Lower leg skin (tissue), 4 donors: ENCODE measurements around the gene TENT4B. TPM values are rescaled to one million over a fixed set of nuclear protein-coding genes. Genes with fewer than 3 reads are reported as not detected.

ENCODE experiments used
- DNase-seq, 2 donors: peaks; one replicate each; pipeline ENCODE4 v3.0.0-alpha.2; 2019; ENCODE audit warnings: low spot score in 2 of 2
- H3K4me3 ChIP-seq: fragments of 200-600 bp; sonication (generic); 2 replicates; pipeline ENCODE4 v1.5.1; 2017; ENCODE audit warnings: mild to moderate bottlenecking, low read depth; ENCODE audit not compliant: poor library complexity, severe bottlenecking
- POLR2A ChIP-seq, 2 donors: fragments of 450-650 bp; IDR thresholded peaks; one replicate each; pipeline ENCODE4 v1.6.1; 2016 to 2017; ENCODE audit warnings: antibody characterized with exemption in 2 of 2, mild to moderate bottlenecking in 1 of 2, moderate library complexity in 1 of 2
- WGBS, 2 donors: methylation state at CpG; one replicate each; pipeline ENCODE4 v1.1.5; 2018; 5-methylcytosine and 5-hydroxymethylcytosine counted together
- intact Hi-C: fragments of 100-400 bp; cut with DNase I; formaldehyde crosslinking; loops from one replicate; pipeline ENCODE4 v1.15.0; 2023; ENCODE audit warnings: low total_unique reads
- total RNA-seq, 4 donors: library from RNA; depleted of rRNA; stranded (reverse); fragments of >200 nt; gene quantifications; one replicate each; pipeline ENCODE4 v1.1.0, GENCODE V29; 2016
- TF ChIP-seq, protein P1 (sequence below), 3 donors: fragments of 450-650 bp; IDR thresholded peaks; one replicate each; pipeline ENCODE4 v1.5.1; 2016; ENCODE audit warnings: antibody characterized with exemption in 3 of 3, mild to moderate bottlenecking in 3 of 3, moderate library complexity in 2 of 3

TENT4B gene
- total RNA-seq, 4 donors from 2014 or later, result 9.1 to 14.7 (median 12.6) TPM

- WGBS, 2 donors, result 92 to 95% methylated on average over 5 of the region's 5 CpGs
- intact Hi-C loops, result no loop called here
- H3K4me3 ChIP-seq, result no peak overlapping the region
- TF ChIP-seq, protein P1, sequence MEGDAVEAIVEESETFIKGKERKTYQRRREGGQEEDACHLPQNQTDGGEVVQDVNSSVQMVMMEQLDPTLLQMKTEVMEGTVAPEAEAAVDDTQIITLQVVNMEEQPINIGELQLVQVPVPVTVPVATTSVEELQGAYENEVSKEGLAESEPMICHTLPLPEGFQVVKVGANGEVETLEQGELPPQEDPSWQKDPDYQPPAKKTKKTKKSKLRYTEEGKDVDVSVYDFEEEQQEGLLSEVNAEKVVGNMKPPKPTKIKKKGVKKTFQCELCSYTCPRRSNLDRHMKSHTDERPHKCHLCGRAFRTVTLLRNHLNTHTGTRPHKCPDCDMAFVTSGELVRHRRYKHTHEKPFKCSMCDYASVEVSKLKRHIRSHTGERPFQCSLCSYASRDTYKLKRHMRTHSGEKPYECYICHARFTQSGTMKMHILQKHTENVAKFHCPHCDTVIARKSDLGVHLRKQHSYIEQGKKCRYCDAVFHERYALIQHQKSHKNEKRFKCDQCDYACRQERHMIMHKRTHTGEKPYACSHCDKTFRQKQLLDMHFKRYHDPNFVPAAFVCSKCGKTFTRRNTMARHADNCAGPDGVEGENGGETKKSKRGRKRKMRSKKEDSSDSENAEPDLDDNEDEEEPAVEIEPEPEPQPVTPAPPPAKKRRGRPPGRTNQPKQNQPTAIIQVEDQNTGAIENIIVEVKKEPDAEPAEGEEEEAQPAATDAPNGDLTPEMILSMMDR (IDR thresholded peaks at IDR 0.05), result no peak
- TF ChIP-seq POLR2A (IDR thresholded peaks at IDR 0.05), result no peak
- no peak for DNase-seq
Observed at GRCh38 chr16:50151322-50151721, 1.8 kb upstream of the TENT4B start.

DNA sequence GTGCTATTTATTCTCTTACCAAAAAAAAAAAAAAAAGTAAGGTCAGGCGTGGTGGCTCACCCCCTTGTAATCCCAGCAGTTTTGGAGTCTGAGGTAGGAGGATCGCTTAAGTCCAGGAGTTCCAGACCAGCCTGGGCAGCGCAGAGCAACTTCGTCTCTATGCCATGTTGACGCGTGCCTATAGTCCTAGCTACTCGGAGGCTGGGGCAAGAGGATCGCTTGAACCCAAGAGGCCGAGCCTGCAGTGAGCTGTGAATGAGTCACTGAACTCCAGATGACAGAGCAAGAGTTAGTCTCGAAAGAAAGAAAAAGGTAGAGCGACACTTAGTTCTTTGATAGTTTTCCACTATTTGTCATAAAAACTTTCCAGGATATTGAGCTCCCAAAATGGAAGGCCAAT lies 1.4 kb upstream of the TENT4B start:
- DNase-seq, result no peak
- intact Hi-C loops, result no loop called here
- no peak for TF ChIP-seq POLR2A (IDR thresholded peaks at IDR 0.05)
- H3K4me3 ChIP-seq, result no peak overlapping the region
- 88 to 91% methylated on average over 11 of the region's 11 CpGs for WGBS, 2 donors

- peak; percentile 32 to 87 for DNase-seq
- 0 to 2% methylated on average over 24 of the region's 24 CpGs for WGBS, 2 donors
- intact Hi-C loops, result no loop called here
- H3K4me3 ChIP-seq, result peak overlapping the region; percentile 79
- no peak for TF ChIP-seq POLR2A (IDR thresholded peaks at IDR 0.05)
- TF ChIP-seq, protein P1 (IDR thresholded peaks at IDR 0.05), result no peak
Observed at GRCh38 chr16:50152351-50152806, 727 bp upstream of the TENT4B start.

GRCh38 chr16:50153596-50154419 lies 702 bp downstream of the TENT4B start:
- DNase-seq, result peak in 1 of 2 donors; percentile 19
- H3K4me3 ChIP-seq, result peak overlapping the region; percentile 65
- WGBS, 2 donors, result 2 to 3% methylated on average over 56 to 59 of the region's 89 CpGs
- intact Hi-C loops, result no loop called here
- TF ChIP-seq, protein P1 (IDR thresholded peaks at IDR 0.05), result no peak
- no peak for TF ChIP-seq POLR2A (IDR thresholded peaks at IDR 0.05)

DNA sequence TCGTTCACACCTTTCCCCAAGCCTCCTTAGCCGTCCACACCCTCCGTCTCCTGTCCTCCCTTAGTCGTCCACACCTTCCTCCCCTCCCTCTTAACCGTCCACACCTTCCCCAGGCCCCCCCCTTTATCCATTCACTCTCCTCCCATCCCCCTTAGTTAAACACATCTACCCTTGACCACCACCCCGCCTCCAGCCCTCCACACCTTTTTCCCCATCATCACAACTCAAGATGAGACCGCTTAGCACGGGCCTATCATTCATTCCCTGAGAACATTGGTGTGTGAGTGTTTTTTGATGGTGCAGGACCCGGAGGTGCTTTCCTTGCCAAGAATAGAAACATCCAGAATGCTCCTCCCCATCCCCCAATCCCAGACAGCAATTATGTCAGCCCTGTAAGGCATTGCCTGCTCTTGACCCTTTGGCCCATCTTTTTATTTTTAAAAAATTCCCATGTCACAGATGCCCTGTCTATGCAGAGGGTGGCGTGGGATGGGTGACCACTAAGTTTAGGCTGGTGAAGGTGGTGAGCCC lies 1.4 kb downstream of the TENT4B start:
- TF ChIP-seq, protein P1 (IDR thresholded peaks at IDR 0.05), result no peak
- TF ChIP-seq POLR2A (IDR thresholded peaks at IDR 0.05), result no peak
- 18 to 23% methylated on average over 10 of the region's 10 CpGs for WGBS, 2 donors
- intact Hi-C loops, result no loop called here
- H3K4me3 ChIP-seq, result peak overlapping the region; percentile 65
- no peak for DNase-seq

GRCh38 chr16:50155925-50156324 lies 2.8 kb downstream of the TENT4B start:
- no peak for TF ChIP-seq POLR2A (IDR thresholded peaks at IDR 0.05)
- TF ChIP-seq, protein P1 (IDR thresholded peaks at IDR 0.05), result no peak
- intact Hi-C loops, result no loop called here
- WGBS, 2 donors, result 52 to 60% methylated on average over 1 of the region's 1 CpG
- DNase-seq, result no peak
- no peak overlapping the region for H3K4me3 ChIP-seq
